MM.1S (cell line): ENCODE results near the gene AANAT.
A peak's percentile ranks its signal among the peaks of the same experiment; 100 is the strongest.

Source experiments
- EZH2 ChIP-seq: fragments of 300-600 bp; sonication (generic); optimal IDR thresholded peaks from 2 replicates; pipeline ENCODE3; 2017; ENCODE audit warnings: low read depth, mild to moderate bottlenecking, antibody characterized with exemption, low read length, mixed read lengths
- TF ChIP-seq, protein P1 (sequence below): fragments of 300-600 bp; sonication (generic); IDR thresholded peaks from 2 replicates; pipeline ENCODE4 v1.5.1; 2016; ENCODE audit warnings: antibody characterized with exemption, low read length, mixed read lengths

DNA sequence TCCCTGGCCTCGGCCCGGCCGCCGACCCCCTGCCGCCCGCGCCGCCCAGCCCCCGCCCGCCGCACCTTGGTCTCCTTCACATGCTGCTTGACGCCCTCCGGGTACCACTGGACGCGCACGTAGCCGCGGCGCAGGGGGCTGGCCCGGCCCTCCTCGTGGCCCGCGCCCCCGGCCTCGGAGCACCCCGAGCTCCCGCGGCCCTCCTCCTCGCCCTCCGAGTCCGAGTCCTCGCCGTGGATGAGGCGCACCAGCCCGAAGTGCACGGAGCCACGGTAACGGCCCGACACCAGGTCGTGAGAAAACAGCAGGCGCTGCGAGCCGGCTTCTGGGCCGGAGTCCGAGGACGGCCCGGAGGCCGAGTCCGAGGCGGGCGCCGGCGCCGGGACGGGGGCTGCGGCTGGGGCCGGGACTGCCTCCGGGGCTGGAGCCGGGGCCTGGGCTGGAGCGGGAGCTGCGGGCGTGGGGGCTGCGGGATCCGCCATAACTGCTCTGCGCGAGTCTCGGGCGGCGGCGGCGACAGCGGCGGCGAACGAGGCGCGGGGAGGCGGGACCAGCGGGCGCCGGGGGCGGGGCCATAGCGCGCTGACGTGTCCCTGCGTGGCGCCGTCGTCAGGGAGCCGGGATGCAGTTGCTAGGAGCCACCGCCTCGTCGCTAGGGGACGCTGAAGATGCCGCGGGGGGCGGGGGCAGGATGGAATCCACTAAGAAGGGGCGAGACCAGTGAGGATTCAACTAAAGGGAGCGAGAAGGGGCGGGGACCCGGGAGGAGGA lies 14.6 kb upstream of the AANAT start, which contains the start of gene UBE2O:
- TF ChIP-seq, protein P1, sequence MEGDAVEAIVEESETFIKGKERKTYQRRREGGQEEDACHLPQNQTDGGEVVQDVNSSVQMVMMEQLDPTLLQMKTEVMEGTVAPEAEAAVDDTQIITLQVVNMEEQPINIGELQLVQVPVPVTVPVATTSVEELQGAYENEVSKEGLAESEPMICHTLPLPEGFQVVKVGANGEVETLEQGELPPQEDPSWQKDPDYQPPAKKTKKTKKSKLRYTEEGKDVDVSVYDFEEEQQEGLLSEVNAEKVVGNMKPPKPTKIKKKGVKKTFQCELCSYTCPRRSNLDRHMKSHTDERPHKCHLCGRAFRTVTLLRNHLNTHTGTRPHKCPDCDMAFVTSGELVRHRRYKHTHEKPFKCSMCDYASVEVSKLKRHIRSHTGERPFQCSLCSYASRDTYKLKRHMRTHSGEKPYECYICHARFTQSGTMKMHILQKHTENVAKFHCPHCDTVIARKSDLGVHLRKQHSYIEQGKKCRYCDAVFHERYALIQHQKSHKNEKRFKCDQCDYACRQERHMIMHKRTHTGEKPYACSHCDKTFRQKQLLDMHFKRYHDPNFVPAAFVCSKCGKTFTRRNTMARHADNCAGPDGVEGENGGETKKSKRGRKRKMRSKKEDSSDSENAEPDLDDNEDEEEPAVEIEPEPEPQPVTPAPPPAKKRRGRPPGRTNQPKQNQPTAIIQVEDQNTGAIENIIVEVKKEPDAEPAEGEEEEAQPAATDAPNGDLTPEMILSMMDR, result peak; percentile 58
- no peak for TF ChIP-seq EZH2
